ENCODE measurements around the gene THTPA.

The THTPA gene

GRCh38 chr14:23522643-23523198 lies 33.4 kb upstream of the THTPA start:
- TF ChIP-seq USF1 (IDR thresholded peaks at IDR 0.05) (no peak), EP300 (IDR thresholded peaks at IDR 0.05; ENCODE audit: borderline replicate concordance) (no peak), MAX (IDR thresholded peaks at IDR 0.05) (no peak), TCF12 (IDR thresholded peaks at IDR 0.05; ENCODE audit: low read depth) (no peak), NFIC (IDR thresholded peaks at IDR 0.05) (no peak), EGR1 (IDR thresholded peaks at IDR 0.05) (no peak), FOXM1 (IDR thresholded peaks at IDR 0.05; ENCODE audit: borderline replicate concordance, low read depth) (no peak), TAF1 (IDR thresholded peaks at IDR 0.05; ENCODE audit: low read depth) (no peak), TEAD4 (IDR thresholded peaks at IDR 0.05) (no peak), CEBPB (IDR thresholded peaks at IDR 0.05) (no peak), REST (IDR thresholded peaks at IDR 0.05; ENCODE audit: low read depth) (no peak)

- TF ChIP-seq YY1 (IDR thresholded peaks at IDR 0.05; ENCODE audit: low read depth) (no peak), MAX (IDR thresholded peaks at IDR 0.05) (no peak), REST (IDR thresholded peaks at IDR 0.05; ENCODE audit: low read depth) (no peak), TAF1 (IDR thresholded peaks at IDR 0.05; ENCODE audit: low read depth) (no peak), TEAD4 (IDR thresholded peaks at IDR 0.05) (no peak), TCF12 (IDR thresholded peaks at IDR 0.05; ENCODE audit: low read depth) (no peak), CEBPB (IDR thresholded peaks at IDR 0.05) (no peak), EP300 (IDR thresholded peaks at IDR 0.05; ENCODE audit: borderline replicate concordance) (no peak)
Observed at GRCh38 chr14:23523229-23524016, 32.6 kb upstream of the THTPA start.

- TF ChIP-seq TEAD4 (IDR thresholded peaks at IDR 0.05), result no peak
- TF ChIP-seq FOXM1 (IDR thresholded peaks at IDR 0.05; ENCODE audit: borderline replicate concordance, low read depth), result no peak
- no peak for TF ChIP-seq ZBTB7A (IDR thresholded peaks at IDR 0.05; ENCODE audit: low read depth)
- no peak for TF ChIP-seq REST (IDR thresholded peaks at IDR 0.05; ENCODE audit: low read depth)
- no peak for TF ChIP-seq EP300 (IDR thresholded peaks at IDR 0.05; ENCODE audit: borderline replicate concordance)
- no peak for TF ChIP-seq NFIC (IDR thresholded peaks at IDR 0.05)
- TF ChIP-seq TCF12 (IDR thresholded peaks at IDR 0.05; ENCODE audit: low read depth), result no peak
- no peak for TF ChIP-seq CREB1 (IDR thresholded peaks at IDR 0.05; ENCODE audit: low read depth)
- TF ChIP-seq TAF1 (IDR thresholded peaks at IDR 0.05; ENCODE audit: low read depth), result no peak
- TF ChIP-seq EGR1 (IDR thresholded peaks at IDR 0.05), result no peak
- TF ChIP-seq CEBPB (IDR thresholded peaks at IDR 0.05), result no peak
- TF ChIP-seq MAX (IDR thresholded peaks at IDR 0.05), result no peak
- TF ChIP-seq USF1 (IDR thresholded peaks at IDR 0.05), result no peak
Observed at GRCh38 chr14:23524954-23525353, 31.1 kb upstream of the THTPA start.

- no peak for TF ChIP-seq NFIC (IDR thresholded peaks at IDR 0.05)
Observed at GRCh38 chr14:23525611-23526010, 30.5 kb upstream of the THTPA start.

Measured in Ishikawa (cell line).